ENCODE measurements around the gene VILL.

VILL gene

GRCh38 chr3:38009807-38010591 is 19.4 kb downstream of the VILL start:
- no peak for DNase-seq (ENCODE audit: extremely low spot score, insufficient read length, low read depth)
- FAIRE-seq = no peak

GRCh38 chr3:38011111-38011510 is 20.5 kb downstream of the VILL start:
- FAIRE-seq (no peak), DNase-seq (ENCODE audit: extremely low spot score, insufficient read length, low read depth) (no peak)

- FAIRE-seq (no peak), DNase-seq (ENCODE audit: extremely low spot score, insufficient read length, low read depth) (no peak)
Observed at GRCh38 chr3:38015485-38015884, 24.9 kb downstream of the VILL start.

DNA sequence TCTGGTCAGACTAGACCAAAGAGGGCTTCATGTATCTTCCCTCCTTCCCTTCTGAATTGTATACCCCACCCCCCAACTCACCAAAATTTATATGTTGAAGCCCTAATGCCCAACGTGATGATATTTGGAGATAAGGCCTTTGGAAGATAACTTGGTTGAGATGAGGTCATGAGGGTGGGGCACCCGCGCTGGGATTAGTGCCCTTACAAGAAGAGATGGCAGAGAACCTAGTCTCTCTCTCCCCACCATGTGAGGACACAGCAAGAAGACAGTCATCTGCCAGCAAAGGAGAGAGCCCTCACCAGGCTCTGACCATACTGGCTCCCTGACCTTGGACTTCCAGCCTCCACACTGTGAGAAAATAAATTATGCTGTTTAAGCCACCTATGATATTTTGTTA is 25.4 kb downstream of the VILL start:
- FAIRE-seq (no peak), DNase-seq (ENCODE audit: extremely low spot score, insufficient read length, low read depth) (no peak)

- FAIRE-seq = no peak
- no peak for DNase-seq (ENCODE audit: extremely low spot score, insufficient read length, low read depth)
Observed at GRCh38 chr3:38016410-38016809, 25.8 kb downstream of the VILL start.

DNA sequence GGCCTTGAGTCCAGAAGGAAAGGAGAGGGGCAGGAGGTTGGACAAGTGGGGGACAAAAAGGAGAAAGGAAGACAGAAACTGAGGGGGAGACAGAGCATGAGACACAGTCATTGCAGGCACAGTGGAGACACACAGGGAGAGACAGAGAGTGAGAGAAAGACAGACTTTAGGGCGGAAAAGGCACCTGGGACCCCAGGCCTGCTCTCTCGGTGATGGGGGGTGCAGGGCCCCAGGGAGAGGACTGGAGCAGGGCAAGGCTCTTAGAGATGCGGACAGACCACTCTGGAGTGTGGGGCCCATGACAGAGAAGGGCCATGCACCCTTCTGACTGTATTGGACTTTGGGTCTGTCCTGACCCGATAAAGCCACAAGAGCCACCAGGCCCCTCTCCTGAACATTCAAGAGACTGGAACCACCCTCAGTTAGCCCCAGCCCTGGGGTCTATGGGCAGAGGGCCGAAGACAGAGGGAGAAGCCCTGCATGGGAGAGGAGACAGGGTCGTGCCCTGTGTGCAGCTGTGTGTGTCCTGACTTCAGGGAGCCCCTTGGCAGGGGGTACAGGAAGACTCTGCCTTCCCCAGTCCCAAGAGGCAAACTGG is 26.4 kb downstream of the VILL start:
- DNase-seq (ENCODE audit: extremely low spot score, insufficient read length, low read depth) (no peak), FAIRE-seq (no peak)

DNA sequence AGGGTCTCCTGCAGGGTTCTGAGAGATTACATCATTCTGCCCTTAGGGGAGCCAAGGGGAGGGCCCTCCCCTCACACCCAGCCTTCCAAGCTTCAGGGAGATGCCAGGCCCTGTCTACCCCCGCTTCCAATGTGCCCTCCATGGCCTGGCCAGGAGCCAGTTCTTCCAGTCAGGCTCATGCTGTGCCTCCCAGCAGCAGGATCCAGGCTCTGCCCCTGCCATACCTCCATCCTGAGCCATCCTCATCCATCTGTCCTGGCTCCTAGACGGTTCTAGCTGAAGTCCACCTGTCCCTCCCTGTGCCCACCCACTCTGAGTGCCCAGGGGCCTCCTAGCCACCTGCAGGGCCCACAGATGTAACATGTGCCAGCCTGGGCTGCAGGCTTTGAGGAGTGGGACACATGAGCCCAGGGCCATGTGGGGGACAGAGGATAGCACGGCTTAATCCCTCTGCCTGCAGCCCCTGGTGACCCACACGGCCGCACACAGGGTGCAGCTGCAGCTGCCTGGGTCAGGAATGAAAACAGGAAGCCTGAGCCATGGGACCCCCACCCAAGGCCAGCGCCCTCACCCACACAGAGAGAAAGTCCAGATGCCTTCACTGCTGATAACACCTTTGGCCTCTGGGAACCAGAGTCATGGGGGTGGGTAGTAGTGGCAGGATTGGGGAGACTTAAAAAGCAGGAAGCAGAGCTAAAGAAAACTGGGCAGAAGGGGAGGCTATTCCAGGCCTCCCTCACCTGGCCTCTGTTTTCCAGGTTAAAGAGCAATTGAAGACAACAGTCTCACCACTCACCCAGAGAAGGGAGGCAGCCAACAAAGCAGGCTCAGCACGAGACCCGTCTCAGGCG is 27.1 kb downstream of the VILL start:
- no peak for DNase-seq (ENCODE audit: extremely low spot score, insufficient read length, low read depth)
- FAIRE-seq = no peak

DNA sequence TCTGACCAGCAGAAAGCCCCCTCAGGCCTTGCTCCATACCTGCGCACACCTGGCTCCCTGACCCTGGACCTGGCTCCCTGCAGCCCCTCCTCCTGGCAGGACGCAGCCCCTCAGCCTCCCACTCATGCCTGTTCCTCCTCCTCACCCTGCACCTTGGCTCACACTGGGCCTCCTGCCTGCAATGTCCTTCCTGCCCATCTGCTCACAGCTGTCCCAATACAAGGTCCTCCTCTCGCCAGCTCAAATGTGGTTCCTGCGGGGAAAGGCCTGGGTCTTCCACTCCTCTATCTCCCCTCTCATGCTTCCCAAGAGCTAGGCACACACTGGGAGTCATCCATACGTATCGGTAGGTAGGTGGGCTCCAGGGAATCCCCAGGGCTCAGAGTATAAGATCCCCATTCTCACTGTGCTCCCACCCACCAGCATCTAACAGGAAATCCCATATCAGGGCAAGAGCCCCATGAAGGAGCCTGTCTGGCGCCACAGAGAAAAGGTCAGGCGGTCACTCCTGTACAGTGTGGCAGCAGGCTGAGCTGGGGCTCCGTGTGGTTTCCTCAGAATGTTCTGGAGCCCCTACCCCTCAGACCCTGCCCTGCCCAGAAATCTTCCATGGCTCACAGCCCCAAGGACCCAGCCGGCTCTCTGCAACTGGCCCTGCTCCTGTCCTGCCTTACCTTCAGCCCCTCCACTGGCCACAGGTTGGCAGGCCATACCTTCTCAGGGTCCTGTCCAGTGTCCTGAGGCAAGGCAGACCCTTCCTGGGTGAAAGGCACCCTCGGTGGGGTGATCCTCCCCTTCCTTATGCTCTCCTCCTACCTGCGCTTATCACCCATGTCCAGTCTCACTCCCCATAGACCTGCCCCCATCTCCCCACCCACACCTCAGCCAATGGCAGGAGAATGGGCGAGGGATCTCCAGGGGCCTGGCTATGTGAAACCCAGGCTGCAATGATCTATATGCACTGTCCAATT is 28.0 kb downstream of the VILL start:
- DNase-seq (ENCODE audit: extremely low spot score, insufficient read length, low read depth) (no peak), FAIRE-seq (no peak)

DNA sequence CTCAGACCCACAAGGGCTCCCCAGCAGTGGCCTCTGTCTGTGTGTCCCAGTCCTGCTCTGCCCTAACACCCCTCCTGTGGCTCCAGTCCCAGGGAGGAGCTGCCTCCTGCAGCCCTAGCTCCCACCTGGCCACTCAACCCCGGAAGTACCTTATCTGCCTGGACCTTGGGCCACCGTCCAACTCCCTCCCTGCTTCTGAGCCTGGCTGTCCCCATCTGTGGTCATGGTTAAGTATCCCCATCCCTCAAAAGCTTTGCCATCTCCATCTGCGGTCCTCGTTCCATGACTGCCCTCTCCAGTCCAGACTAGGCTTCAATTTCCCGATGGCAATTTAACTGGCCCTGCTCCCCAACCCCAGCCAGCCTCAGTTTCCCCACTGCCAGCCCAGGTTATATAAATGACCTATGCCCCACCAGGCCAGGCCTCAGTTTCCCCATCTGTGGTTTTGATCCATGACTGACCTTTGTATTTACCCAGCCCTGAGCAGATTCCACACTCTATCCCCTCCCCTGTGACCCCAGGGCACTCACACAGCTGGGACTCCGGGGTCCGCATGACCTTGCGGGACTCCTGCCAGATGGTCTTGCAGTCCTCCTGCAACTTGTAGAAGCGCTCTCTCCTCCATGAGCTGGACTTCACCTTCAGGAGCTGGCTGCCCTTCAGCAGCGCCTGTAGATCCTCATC is 29.2 kb downstream of the VILL start:
- no peak for DNase-seq (ENCODE audit: extremely low spot score, insufficient read length, low read depth)
- no peak for FAIRE-seq

- no peak for DNase-seq (ENCODE audit: extremely low spot score, insufficient read length, low read depth)
- no peak for FAIRE-seq
Observed at GRCh38 chr3:38020342-38020726, 29.7 kb downstream of the VILL start.

- no peak for FAIRE-seq
Observed at GRCh38 chr3:38021196-38021595, 30.6 kb downstream of the VILL start.

GRCh38 chr3:38022301-38022700 is 31.7 kb downstream of the VILL start:
- FAIRE-seq = no peak
- no peak for DNase-seq (ENCODE audit: extremely low spot score, insufficient read length, low read depth)

More at GRCh38 chr3:38021196-38021595, 30.6 kb downstream of the VILL start:
- no peak for DNase-seq (ENCODE audit: extremely low spot score, insufficient read length, low read depth)

- DNase-seq (ENCODE audit: extremely low spot score, insufficient read length, low read depth) (no peak), FAIRE-seq (no peak)
Observed at GRCh38 chr3:38022896-38023709, 32.5 kb downstream of the VILL start.

GRCh38 chr3:38026856-38027255 is 36.3 kb downstream of the VILL start:
- FAIRE-seq = no peak
- DNase-seq (ENCODE audit: extremely low spot score, insufficient read length, low read depth) = no peak

GRCh38 chr3:38027466-38028465 is 37.2 kb downstream of the VILL start:
- no peak for FAIRE-seq
- no peak for DNase-seq (ENCODE audit: extremely low spot score, insufficient read length, low read depth)

DNA sequence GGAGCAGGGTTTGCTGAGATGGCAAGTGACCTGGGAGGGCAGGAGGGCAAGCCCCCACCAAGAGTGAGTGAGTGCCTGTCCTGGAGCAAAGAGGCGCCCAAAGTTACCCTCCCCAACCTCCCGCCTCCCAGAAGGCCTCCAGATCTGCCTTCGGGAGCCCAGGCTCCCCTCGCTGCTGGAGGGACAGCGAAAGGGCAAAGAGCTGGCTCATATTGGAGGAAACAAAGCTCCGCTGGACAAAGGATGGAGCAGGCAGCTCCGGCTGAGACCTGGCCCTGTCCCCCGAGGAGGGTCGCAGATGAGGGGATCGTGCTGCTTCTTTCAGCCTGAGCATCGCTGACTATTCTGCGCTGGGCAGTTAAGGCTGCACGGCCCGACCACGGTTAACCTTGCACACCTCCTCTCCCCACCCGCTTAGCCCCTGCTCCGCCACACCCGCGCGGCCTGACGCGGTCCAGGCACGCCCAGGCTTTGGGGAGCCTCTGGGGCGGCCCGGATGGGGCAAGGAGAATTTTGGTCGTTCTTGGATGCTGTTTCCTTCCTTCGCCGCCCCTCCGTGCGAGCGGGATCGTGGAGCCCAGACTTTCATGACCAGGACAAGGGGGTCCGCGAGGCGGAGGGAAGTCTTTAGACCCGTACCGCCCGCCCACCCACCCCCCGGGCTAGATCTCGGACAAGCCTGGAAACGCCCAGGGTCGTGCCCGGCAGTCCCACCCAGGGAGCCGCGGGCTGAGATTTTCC is 38.2 kb downstream of the VILL start:
- FAIRE-seq (no peak), DNase-seq (ENCODE audit: extremely low spot score, insufficient read length, low read depth) (no peak)

All from GM18507 (cell line).